Gastrocnemius medialis (tissue), 4 donors: ENCODE results near the gene ZSCAN18.

Experiments
- POLR2A ChIP-seq, 2 donors: fragments of 450-650 bp; IDR thresholded peaks; one replicate each; pipeline ENCODE4 v1.6.1; 2017; ENCODE audit warnings: antibody characterized with exemption in 2 of 2, mild to moderate bottlenecking in 2 of 2, moderate library complexity in 2 of 2
- TF ChIP-seq, protein P1 (sequence below), 5 experiments: fragments of 450-650 bp in 3 of 5; fragments of 200-600 bp in 2 of 5; sonication (generic) in 2 of 5; IDR thresholded peaks in 4 of 5; conservative IDR thresholded peaks in 1 of 5; 1 replicate in 4 of 5; 2 replicates in 1 of 5; pipeline ENCODE4 v1.5.1; 2016 to 2019; ENCODE audit warnings: antibody characterized with exemption in 5 of 5, mild to moderate bottlenecking in 3 of 5, moderate library complexity in 3 of 5

- TF ChIP-seq, protein P1, sequence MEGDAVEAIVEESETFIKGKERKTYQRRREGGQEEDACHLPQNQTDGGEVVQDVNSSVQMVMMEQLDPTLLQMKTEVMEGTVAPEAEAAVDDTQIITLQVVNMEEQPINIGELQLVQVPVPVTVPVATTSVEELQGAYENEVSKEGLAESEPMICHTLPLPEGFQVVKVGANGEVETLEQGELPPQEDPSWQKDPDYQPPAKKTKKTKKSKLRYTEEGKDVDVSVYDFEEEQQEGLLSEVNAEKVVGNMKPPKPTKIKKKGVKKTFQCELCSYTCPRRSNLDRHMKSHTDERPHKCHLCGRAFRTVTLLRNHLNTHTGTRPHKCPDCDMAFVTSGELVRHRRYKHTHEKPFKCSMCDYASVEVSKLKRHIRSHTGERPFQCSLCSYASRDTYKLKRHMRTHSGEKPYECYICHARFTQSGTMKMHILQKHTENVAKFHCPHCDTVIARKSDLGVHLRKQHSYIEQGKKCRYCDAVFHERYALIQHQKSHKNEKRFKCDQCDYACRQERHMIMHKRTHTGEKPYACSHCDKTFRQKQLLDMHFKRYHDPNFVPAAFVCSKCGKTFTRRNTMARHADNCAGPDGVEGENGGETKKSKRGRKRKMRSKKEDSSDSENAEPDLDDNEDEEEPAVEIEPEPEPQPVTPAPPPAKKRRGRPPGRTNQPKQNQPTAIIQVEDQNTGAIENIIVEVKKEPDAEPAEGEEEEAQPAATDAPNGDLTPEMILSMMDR (IDR thresholded peaks at IDR 0.05 in 4 of 5, conservative IDR thresholded peaks at IDR 0.05 in 1 of 5): no peak
- TF ChIP-seq POLR2A (IDR thresholded peaks at IDR 0.05): no peak
Observed at GRCh38 chr19:58134244-58134643, 36.2 kb upstream of the ZSCAN18 start.
